HEK293 (cell line): Measurements from ENCODE around the gene CELF6.
A peak's percentile ranks its signal among the peaks of the same experiment; 100 is the strongest.

Source experiments
- KLF16 ChIP-seq: fragments of 450-650 bp; formaldehyde crosslinking; IDR thresholded peaks from 2 replicates; pipeline ENCODE4 v1.5.1; 2017; ENCODE audit warnings: missing biosample characterization, missing genetic modification characterization
- KLF8 ChIP-seq: fragments of 450-650 bp; formaldehyde crosslinking; IDR thresholded peaks from 2 replicates; pipeline ENCODE4 v1.5.1; 2016; ENCODE audit warnings: missing biosample characterization, missing genetic modification characterization
- PRDM1 ChIP-seq: fragments of 450-650 bp; formaldehyde crosslinking; IDR thresholded peaks from 2 replicates; pipeline ENCODE4; 2016; ENCODE audit warnings: missing biosample characterization, missing genetic modification characterization
- SALL2 ChIP-seq: fragments of 450-650 bp; formaldehyde crosslinking; IDR thresholded peaks from 2 replicates; pipeline ENCODE4 v1.5.0; 2017; ENCODE audit warnings: missing biosample characterization, mild to moderate bottlenecking, missing genetic modification characterization, borderline replicate concordance
- SCRT2 ChIP-seq: fragments of 450-650 bp; formaldehyde crosslinking; IDR thresholded peaks from 2 replicates; pipeline ENCODE4 v1.5.1; 2016; ENCODE audit warnings: missing biosample characterization, missing genetic modification characterization
- ZBTB8A ChIP-seq: fragments of 450-650 bp; formaldehyde crosslinking; IDR thresholded peaks from 2 replicates; pipeline ENCODE4 v1.5.1; 2016; ENCODE audit warnings: missing biosample characterization, missing genetic modification characterization
- ZFP3 ChIP-seq: fragments of 450-650 bp; formaldehyde crosslinking; IDR thresholded peaks from 2 replicates; pipeline ENCODE4 v1.5.1; 2016; ENCODE audit warnings: low read depth, missing biosample characterization, missing genetic modification characterization
- ZFP41 ChIP-seq: fragments of 450-650 bp; formaldehyde crosslinking; IDR thresholded peaks from 2 replicates; pipeline ENCODE4 v1.5.1; 2016; ENCODE audit warnings: missing biosample characterization, missing genetic modification characterization, borderline replicate concordance
- ZFP69B ChIP-seq: fragments of 450-650 bp; formaldehyde crosslinking; IDR thresholded peaks from 2 replicates; pipeline ENCODE4 v1.5.1; 2016; ENCODE audit warnings: missing biosample characterization, missing genetic modification characterization
- ZNF121 ChIP-seq: fragments of 450-650 bp; formaldehyde crosslinking; IDR thresholded peaks from 2 replicates; pipeline ENCODE4 v1.5.1; 2016; ENCODE audit warnings: missing biosample characterization, missing genetic modification characterization
- ZNF140 ChIP-seq: fragments of 450-650 bp; formaldehyde crosslinking; IDR thresholded peaks from 2 replicates; pipeline ENCODE4 v1.5.1; 2016; ENCODE audit warnings: missing biosample characterization, missing genetic modification characterization
- ZNF174 ChIP-seq: fragments of 450-650 bp; formaldehyde crosslinking; IDR thresholded peaks from 2 replicates; pipeline ENCODE4 v1.5.0; 2017; ENCODE audit warnings: missing biosample characterization, mild to moderate bottlenecking, missing genetic modification characterization
- ZNF19 ChIP-seq: fragments of 450-650 bp; formaldehyde crosslinking; IDR thresholded peaks from 2 replicates; pipeline ENCODE4; 2016; ENCODE audit warnings: missing biosample characterization, missing genetic modification characterization, low read depth
- ZNF23 ChIP-seq: fragments of 450-650 bp; formaldehyde crosslinking; IDR thresholded peaks from 2 replicates; pipeline ENCODE4 v1.5.1; 2016; ENCODE audit warnings: missing biosample characterization, missing genetic modification characterization, borderline replicate concordance
- ZNF324 ChIP-seq: fragments of 450-650 bp; formaldehyde crosslinking; IDR thresholded peaks from 2 replicates; pipeline ENCODE4 v1.5.1; 2016; ENCODE audit warnings: missing biosample characterization, missing genetic modification characterization
- ZNF354C ChIP-seq: fragments of 450-650 bp; formaldehyde crosslinking; IDR thresholded peaks from 2 replicates; pipeline ENCODE4 v1.5.1; 2016; ENCODE audit warnings: missing biosample characterization, missing genetic modification characterization, low read depth, borderline replicate concordance
- ZNF544 ChIP-seq: fragments of 450-650 bp; formaldehyde crosslinking; IDR thresholded peaks from 2 replicates; pipeline ENCODE4 v1.5.0; 2017; ENCODE audit warnings: missing biosample characterization, missing genetic modification characterization
- ZNF600 ChIP-seq: fragments of 450-650 bp; formaldehyde crosslinking; IDR thresholded peaks from 2 replicates; pipeline ENCODE4 v1.5.1; 2016; ENCODE audit warnings: missing biosample characterization, missing genetic modification characterization
- ZNF629 ChIP-seq: fragments of 450-650 bp; formaldehyde crosslinking; IDR thresholded peaks from 2 replicates; pipeline ENCODE4 v1.5.1; 2017; ENCODE audit warnings: missing biosample characterization, missing genetic modification characterization
- ZNF664 ChIP-seq: fragments of 450-650 bp; formaldehyde crosslinking; IDR thresholded peaks from 2 replicates; pipeline ENCODE4 v1.5.1; 2016; ENCODE audit warnings: missing biosample characterization, missing genetic modification characterization
- ZNF830 ChIP-seq: fragments of 450-650 bp; IDR thresholded peaks from 2 replicates; pipeline ENCODE4 v1.5.0; 2018; ENCODE audit warnings: missing biosample characterization, missing genetic modification characterization, low read depth, mild to moderate bottlenecking, moderate library complexity
- TF ChIP-seq, protein P1 (sequence below): fragments of 450-650 bp; IDR thresholded peaks from 2 replicates; pipeline ENCODE4 v1.5.1; 2018; ENCODE audit warnings: missing biosample characterization, missing genetic modification characterization
- TF ChIP-seq, protein P2 (sequence below): fragments of 450-650 bp; formaldehyde crosslinking; IDR thresholded peaks from 2 replicates; pipeline ENCODE4 v1.5.1; 2016; ENCODE audit warnings: missing biosample characterization, missing genetic modification characterization, low read depth
- TF ChIP-seq, protein P3 (sequence below): fragments of 450-650 bp; formaldehyde crosslinking; IDR thresholded peaks from 2 replicates; pipeline ENCODE4 v1.5.1; 2017; ENCODE audit warnings: missing biosample characterization, missing genetic modification characterization
- TF ChIP-seq, protein P4 (sequence below): fragments of 450-650 bp; formaldehyde crosslinking; IDR thresholded peaks from 2 replicates; pipeline ENCODE4 v1.5.0; 2017; ENCODE audit warnings: missing biosample characterization, missing genetic modification characterization, borderline replicate concordance
- TF ChIP-seq, protein P5 (sequence below): sonication (generic); formaldehyde crosslinking; IDR thresholded peaks from 2 replicates; pipeline ENCODE4 v1.8.1; 2022; ENCODE audit warnings: mild to moderate bottlenecking, moderate library complexity, missing genetic modification reagents
- TF ChIP-seq, protein P6 (sequence below): fragments of 450-650 bp; formaldehyde crosslinking; IDR thresholded peaks from 2 replicates; pipeline ENCODE4 v1.5.1; 2016; ENCODE audit warnings: missing biosample characterization, missing genetic modification characterization
- TF ChIP-seq, protein P7 (sequence below): fragments of 450-650 bp; IDR thresholded peaks from 2 replicates; pipeline ENCODE4 v1.5.1; 2018; ENCODE audit warnings: missing biosample characterization, mild to moderate bottlenecking, missing genetic modification characterization

CELF6 gene

DNA sequence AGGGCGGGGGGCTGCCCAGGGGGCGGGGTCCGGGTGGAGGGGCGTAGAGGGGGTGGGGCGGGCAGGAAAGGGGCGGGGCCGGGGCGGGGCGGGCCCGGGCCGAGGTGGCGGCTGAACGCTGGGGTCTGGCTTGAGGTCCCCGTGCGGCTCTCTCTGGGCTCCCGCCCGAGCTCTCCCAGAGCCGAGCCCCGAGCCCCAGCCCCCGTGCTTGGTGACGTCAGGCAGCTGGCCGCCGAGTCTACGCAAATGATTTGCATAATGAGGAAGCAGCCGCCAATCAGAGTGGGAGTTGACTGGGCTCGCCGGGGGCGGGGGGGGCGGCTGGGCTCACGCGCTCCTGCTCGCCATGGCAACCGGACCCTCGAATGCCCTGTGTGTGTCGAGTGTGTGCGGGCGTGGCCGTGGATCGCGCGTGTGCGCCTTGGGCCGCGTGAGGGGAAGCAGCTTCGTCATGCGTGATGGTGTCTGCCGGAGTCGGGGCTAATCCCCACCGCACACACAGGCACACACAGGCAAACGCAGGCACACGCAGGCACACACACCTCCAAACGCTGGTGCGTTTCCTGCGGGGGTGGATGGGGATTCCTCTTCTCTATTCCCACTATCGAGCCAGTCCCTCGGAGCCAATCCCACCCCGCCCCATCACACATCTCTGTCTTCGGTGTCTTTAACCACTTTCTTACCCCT lies at the start of gene CELF6 (continued):
- TF ChIP-seq, protein P1, sequence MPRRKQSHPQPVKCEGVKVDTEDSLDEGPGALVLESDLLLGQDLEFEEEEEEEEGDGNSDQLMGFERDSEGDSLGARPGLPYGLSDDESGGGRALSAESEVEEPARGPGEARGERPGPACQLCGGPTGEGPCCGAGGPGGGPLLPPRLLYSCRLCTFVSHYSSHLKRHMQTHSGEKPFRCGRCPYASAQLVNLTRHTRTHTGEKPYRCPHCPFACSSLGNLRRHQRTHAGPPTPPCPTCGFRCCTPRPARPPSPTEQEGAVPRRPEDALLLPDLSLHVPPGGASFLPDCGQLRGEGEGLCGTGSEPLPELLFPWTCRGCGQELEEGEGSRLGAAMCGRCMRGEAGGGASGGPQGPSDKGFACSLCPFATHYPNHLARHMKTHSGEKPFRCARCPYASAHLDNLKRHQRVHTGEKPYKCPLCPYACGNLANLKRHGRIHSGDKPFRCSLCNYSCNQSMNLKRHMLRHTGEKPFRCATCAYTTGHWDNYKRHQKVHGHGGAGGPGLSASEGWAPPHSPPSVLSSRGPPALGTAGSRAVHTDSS (tag by site-specific recombination): no peak
- TF ChIP-seq ZNF664 (tag by site-specific recombination): no peak
- no peak for TF ChIP-seq ZNF19 (tag by site-specific recombination)
- no peak for TF ChIP-seq ZNF354C (tag by site-specific recombination)
- no peak; the same call in 1 of the 2 replicates for TF ChIP-seq SCRT2 (tag by site-specific recombination)
- TF ChIP-seq ZNF629 (tag by site-specific recombination): peak; percentile 91
- TF ChIP-seq, protein P2, sequence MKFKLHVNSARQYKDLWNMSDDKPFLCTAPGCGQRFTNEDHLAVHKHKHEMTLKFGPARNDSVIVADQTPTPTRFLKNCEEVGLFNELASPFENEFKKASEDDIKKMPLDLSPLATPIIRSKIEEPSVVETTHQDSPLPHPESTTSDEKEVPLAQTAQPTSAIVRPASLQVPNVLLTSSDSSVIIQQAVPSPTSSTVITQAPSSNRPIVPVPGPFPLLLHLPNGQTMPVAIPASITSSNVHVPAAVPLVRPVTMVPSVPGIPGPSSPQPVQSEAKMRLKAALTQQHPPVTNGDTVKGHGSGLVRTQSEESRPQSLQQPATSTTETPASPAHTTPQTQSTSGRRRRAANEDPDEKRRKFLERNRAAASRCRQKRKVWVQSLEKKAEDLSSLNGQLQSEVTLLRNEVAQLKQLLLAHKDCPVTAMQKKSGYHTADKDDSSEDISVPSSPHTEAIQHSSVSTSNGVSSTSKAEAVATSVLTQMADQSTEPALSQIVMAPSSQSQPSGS (tag by site-specific recombination): peak; percentile 96
- TF ChIP-seq, protein P3, sequence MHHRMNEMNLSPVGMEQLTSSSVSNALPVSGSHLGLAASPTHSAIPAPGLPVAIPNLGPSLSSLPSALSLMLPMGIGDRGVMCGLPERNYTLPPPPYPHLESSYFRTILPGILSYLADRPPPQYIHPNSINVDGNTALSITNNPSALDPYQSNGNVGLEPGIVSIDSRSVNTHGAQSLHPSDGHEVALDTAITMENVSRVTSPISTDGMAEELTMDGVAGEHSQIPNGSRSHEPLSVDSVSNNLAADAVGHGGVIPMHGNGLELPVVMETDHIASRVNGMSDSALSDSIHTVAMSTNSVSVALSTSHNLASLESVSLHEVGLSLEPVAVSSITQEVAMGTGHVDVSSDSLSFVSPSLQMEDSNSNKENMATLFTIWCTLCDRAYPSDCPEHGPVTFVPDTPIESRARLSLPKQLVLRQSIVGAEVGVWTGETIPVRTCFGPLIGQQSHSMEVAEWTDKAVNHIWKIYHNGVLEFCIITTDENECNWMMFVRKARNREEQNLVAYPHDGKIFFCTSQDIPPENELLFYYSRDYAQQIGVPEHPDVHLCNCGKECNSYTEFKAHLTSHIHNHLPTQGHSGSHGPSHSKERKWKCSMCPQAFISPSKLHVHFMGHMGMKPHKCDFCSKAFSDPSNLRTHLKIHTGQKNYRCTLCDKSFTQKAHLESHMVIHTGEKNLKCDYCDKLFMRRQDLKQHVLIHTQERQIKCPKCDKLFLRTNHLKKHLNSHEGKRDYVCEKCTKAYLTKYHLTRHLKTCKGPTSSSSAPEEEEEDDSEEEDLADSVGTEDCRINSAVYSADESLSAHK: no peak
- no peak for TF ChIP-seq ZFP3 (tag by site-specific recombination)
- no peak; the same call in 1 of the 2 replicates for TF ChIP-seq ZBTB8A (tag by site-specific recombination)
- TF ChIP-seq, protein P4, sequence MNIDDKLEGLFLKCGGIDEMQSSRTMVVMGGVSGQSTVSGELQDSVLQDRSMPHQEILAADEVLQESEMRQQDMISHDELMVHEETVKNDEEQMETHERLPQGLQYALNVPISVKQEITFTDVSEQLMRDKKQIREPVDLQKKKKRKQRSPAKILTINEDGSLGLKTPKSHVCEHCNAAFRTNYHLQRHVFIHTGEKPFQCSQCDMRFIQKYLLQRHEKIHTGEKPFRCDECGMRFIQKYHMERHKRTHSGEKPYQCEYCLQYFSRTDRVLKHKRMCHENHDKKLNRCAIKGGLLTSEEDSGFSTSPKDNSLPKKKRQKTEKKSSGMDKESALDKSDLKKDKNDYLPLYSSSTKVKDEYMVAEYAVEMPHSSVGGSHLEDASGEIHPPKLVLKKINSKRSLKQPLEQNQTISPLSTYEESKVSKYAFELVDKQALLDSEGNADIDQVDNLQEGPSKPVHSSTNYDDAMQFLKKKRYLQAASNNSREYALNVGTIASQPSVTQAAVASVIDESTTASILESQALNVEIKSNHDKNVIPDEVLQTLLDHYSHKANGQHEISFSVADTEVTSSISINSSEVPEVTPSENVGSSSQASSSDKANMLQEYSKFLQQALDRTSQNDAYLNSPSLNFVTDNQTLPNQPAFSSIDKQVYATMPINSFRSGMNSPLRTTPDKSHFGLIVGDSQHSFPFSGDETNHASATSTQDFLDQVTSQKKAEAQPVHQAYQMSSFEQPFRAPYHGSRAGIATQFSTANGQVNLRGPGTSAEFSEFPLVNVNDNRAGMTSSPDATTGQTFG: no peak
- peak; percentile 86 for TF ChIP-seq ZNF600 (tag by site-specific recombination)
- TF ChIP-seq, protein P5, sequence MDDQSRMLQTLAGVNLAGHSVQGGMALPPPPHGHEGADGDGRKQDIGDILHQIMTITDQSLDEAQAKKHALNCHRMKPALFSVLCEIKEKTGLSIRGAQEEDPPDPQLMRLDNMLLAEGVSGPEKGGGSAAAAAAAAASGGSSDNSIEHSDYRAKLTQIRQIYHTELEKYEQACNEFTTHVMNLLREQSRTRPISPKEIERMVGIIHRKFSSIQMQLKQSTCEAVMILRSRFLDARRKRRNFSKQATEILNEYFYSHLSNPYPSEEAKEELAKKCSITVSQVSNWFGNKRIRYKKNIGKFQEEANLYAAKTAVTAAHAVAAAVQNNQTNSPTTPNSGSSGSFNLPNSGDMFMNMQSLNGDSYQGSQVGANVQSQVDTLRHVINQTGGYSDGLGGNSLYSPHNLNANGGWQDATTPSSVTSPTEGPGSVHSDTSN (CRISPR knock-in tag): peak; percentile 63
- no peak for TF ChIP-seq ZNF544 (tag by site-specific recombination)
- no peak for TF ChIP-seq PRDM1
- 0 out of 2 replicates have a peak, but pooled peaks have one; percentile 63 for TF ChIP-seq ZNF324 (tag by site-specific recombination)
- TF ChIP-seq, protein P6, sequence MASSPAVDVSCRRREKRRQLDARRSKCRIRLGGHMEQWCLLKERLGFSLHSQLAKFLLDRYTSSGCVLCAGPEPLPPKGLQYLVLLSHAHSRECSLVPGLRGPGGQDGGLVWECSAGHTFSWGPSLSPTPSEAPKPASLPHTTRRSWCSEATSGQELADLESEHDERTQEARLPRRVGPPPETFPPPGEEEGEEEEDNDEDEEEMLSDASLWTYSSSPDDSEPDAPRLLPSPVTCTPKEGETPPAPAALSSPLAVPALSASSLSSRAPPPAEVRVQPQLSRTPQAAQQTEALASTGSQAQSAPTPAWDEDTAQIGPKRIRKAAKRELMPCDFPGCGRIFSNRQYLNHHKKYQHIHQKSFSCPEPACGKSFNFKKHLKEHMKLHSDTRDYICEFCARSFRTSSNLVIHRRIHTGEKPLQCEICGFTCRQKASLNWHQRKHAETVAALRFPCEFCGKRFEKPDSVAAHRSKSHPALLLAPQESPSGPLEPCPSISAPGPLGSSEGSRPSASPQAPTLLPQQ (tag by site-specific recombination): peak; percentile 70
- no peak for TF ChIP-seq ZNF830 (tag by site-specific recombination)
- TF ChIP-seq SALL2 (tag by site-specific recombination): no peak
- no peak for TF ChIP-seq ZNF23
- TF ChIP-seq ZNF140 (tag by site-specific recombination): no peak
- peak; percentile 54 for TF ChIP-seq ZFP69B
- TF ChIP-seq KLF16 (tag by site-specific recombination): peak; percentile 93
- TF ChIP-seq KLF8 (tag by site-specific recombination): peak; percentile 90
- no peak for TF ChIP-seq ZNF121 (tag by site-specific recombination)
- TF ChIP-seq ZFP41 (tag by site-specific recombination): no peak
- TF ChIP-seq, protein P7, sequence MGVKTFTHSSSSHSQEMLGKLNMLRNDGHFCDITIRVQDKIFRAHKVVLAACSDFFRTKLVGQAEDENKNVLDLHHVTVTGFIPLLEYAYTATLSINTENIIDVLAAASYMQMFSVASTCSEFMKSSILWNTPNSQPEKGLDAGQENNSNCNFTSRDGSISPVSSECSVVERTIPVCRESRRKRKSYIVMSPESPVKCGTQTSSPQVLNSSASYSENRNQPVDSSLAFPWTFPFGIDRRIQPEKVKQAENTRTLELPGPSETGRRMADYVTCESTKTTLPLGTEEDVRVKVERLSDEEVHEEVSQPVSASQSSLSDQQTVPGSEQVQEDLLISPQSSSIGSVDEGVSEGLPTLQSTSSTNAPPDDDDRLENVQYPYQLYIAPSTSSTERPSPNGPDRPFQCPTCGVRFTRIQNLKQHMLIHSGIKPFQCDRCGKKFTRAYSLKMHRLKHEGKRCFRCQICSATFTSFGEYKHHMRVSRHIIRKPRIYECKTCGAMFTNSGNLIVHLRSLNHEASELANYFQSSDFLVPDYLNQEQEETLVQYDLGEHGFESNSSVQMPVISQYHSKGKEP: no peak
- no peak for TF ChIP-seq ZNF174 (tag by site-specific recombination)
